ENCODE measurements around the gene ZSCAN22.
"Not testable (repeated sequence)": the region's sequence is repeated elsewhere in the genome, so short reads cannot be mapped to it uniquely, and the experiment has no call there.

The ZSCAN22 gene

DNA sequence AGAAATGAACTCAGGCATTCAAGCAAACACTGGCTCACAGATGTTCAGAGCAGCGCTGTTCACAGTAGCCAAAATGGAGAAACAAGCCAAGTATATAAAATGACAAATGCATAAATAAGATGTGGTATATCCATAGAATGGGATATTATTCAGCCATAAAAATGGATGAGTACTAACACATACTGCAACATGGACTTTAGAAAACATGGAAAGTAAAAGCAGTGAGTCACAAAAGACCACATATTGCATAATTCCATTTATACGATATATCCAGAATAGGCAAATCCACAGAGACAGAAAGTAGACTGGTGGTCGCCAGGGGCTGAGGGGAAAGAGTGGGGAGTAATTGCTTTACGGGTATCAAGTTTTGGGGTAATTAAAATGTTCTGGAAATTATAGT lies 47.4 kb downstream of the ZSCAN22 start:
- no peak for DNase-seq (ENCODE audit: low read depth)

- not testable (repeated sequence) for DNase-seq (ENCODE audit: low read depth)
These were observed 49.9 kb downstream of the ZSCAN22 start for GRCh38 chr19:58376724-58377123.

DNA sequence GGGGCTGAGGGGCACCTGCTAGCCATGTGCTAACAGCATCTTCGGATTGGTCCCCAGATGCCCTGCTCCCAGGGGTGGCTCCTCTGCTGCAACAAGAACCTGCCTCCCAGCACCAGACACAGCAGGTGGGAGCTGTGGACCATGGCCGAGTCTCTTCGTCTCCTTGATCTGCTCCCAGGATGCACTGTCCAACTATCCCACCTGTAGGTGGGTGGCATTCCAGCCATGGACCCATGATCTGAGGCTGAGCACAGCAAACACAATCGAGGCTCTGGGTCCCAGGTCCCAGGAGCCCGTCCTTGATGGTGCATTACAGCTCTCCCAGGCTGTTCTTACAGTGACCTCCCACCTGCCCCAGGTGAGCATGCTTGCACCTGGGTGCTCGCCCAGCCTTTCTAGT lies 52.5 kb downstream of the ZSCAN22 start:
- DNase-seq (ENCODE audit: low read depth) = no peak

GRCh38 chr19:58380037-58380661 lies 53.4 kb downstream of the ZSCAN22 start:
- no peak for DNase-seq (ENCODE audit: low read depth)

- peak; percentile 83 for DNase-seq (ENCODE audit: low read depth)
These were observed 54.1 kb downstream of the ZSCAN22 start, which contains the start of gene ZNF837 for GRCh38 chr19:58380662-58381459. Gene ZNF837 (minus strand): TSS chr19:58381030. CDS start chr19:58369332, 11,698 bp downstream.

DNA sequence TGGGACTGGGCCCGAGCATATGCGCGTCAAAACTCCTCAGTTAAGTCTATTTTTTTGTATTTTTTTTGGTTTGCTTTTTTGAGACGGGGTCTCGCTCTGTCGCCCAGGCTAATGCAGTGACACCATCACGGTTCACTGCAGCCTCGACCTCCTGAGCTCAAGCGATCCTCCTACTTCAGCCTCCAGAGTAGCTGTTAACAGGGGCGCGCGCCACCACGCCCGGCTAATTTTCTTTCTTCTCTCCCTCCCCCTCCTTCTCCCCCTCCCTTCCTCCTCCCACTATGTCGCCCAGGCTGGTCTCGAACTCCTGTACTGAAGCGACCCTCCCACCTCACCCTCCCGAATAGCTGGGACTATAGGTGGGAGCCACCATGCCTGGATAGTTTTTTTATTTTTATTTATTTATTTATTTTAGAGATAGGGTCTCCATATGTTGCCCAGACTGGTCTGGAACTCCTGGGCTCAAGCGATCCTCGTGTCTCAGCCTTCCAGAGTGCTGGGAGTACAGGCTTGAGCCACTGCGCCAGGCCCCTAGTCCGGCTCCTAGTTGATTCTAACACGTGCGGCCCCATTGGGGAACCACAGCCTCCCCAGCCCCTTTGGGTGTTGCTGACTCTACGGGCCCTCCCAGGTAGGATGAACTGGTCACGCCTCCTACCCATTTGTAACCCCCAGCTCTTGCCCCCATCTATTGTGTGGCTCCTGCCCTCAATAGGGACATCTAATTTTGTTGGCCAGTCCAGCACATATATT lies 54.8 kb downstream of the ZSCAN22 start:
- DNase-seq (ENCODE audit: low read depth) = no peak

DNA sequence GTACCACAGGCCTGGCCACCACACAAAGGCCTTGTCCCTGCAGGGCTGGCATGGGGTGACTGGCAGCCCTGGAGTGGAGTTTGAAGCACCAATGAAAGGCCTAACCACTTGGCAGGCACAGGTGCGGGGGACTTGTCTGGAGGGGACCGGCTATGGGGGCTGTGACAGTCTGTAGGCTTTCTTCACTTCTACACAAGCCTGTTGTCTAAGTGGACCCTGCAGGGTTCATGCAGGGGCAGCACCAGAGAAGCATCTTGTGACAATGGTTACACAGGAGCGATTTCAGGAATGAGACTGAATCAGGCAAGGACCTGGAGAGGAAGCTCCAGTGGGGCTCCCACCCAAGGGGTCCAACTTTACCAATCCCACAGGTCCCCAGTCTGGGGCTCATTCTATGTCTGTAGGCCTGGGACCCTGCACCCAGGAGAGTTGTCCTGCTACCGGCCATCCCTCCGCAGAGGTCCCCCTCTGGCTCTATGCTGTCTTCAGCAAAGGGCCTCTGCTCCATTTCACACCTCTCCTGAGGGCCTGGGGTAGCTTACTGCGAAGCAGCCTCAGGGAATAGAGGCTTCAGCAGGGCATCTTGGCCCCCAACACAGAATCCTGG lies 56.3 kb downstream of the ZSCAN22 start:
- DNase-seq (ENCODE audit: low read depth) = no peak

GRCh38 chr19:58385313-58385890 lies 58.6 kb downstream of the ZSCAN22 start:
- DNase-seq (ENCODE audit: low read depth) = no peak

GRCh38 chr19:58385891-58386575 lies 59.2 kb downstream of the ZSCAN22 start:
- no peak for DNase-seq (ENCODE audit: low read depth)

- DNase-seq (ENCODE audit: low read depth) = peak; percentile 87
These were observed 60.0 kb downstream of the ZSCAN22 start, which contains the start of gene RPS5 for GRCh38 chr19:58386576-58387337. Gene RPS5 (plus strand): TSS chr19:58387269. CDS start chr19:58388138, 869 bp downstream.

DNA sequence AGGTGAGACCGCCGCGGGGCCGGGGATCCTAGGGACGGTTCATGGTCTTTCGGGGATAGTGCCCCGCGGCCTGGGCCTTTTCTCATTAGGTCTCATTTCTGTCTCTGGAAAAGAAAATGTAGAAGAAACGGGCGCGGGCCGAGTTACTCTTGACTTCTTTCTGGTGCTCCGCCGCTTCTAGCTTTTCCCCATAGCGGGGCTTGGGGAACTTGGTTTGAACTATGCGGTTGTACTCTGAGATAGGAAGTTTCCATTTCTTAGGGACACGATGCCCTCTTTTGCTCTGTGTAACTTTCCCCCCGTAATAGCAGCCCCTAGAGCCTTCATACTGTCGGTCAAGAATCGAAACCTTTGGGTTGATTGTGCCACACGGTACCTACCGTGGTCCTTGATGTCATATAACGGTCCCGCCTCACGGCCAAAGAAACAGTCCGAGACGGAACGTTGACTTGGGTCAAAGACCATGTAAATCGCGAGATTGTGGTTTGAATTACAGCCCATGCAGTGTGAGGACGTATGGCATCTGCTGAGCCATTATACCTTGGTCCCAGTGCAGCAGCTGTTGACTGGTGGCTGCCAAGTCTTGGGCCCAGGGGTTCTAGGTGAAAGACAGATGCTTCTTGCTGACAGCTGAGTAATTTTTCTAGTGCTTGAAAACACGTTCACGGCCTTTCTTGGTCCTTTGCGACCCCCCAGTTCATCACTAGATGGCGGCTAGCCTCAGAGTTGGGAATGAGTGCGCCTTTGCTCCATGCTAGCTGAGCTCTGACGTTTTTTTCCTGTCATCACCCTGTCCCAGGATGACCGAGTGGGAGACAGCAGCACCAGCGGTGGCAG lies 60.8 kb downstream of the ZSCAN22 start:
- DNase-seq (ENCODE audit: low read depth) = no peak

DNA sequence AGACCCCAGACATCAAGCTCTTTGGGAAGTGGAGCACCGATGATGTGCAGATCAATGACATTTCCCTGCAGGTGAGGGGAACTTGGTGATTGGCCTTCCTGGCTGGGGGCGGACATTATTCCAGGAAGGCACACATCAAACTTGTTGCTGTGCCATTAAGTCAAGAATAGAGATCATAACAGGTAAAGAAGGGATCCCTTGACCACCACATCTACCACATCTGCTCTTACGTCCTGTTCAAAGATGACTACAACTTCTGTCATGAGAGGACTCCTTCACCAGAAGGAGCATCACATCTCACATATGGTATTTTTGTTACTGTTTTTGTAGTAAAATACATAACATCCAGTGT lies 61.4 kb downstream of the ZSCAN22 start:
- DNase-seq (ENCODE audit: low read depth) = no peak
